Keratinocyte (primary cell): ENCODE measurements around the gene RORB. TPM values are rescaled to one million over a fixed set of nuclear protein-coding genes. Genes with fewer than 3 reads are reported as not detected.

Source experiments
- DNase-seq: peaks from one replicate; pipeline ENCODE4 v3.0.0-alpha.2; 2011; ENCODE audit warnings: low read depth, missing footprints, low spot score
- FAIRE-seq: peaks from 2 replicates; lab custom pipeline; 2011; peaks lifted over from hg19 to GRCh38; lab: Jason Lieb, UNC
- H2AFZ ChIP-seq: 2 replicates; pipeline ENCODE4 v1.6.0; 2012; ENCODE audit warnings: low read length, control low read depth, inconsistent platforms; ENCODE audit not compliant: control insufficient read depth
- H3K27ac ChIP-seq: 2 replicates; pipeline ENCODE4 v1.5.1; 2011; ENCODE audit warnings: low read length; ENCODE audit not compliant: control insufficient read depth, insufficient read depth
- H3K27me3 ChIP-seq: 3 replicates; pipeline ENCODE4 v1.6.0; 2011; ENCODE audit warnings: low read length; ENCODE audit not compliant: control insufficient read depth, insufficient read depth; ENCODE audit errors: extremely low read depth
- H3K36me3 ChIP-seq, 2 experiments: 2 replicates in 1 of 2; 3 replicates in 1 of 2; pipeline ENCODE4 v1.5.1; 2011; ENCODE audit warnings: low read length in 2 of 2, mild to moderate bottlenecking in 1 of 2; ENCODE audit not compliant: control insufficient read depth in 2 of 2, insufficient read depth in 2 of 2; ENCODE audit errors: extremely low read depth in 1 of 2
- H3K4me1 ChIP-seq: 3 replicates; pipeline ENCODE4 v1.5.1; 2011; ENCODE audit warnings: low read length; ENCODE audit not compliant: control insufficient read depth, insufficient read depth; ENCODE audit errors: extremely low read depth
- H3K4me2 ChIP-seq: 3 replicates; pipeline ENCODE4 v1.6.0; 2011; ENCODE audit warnings: low read depth, low read length; ENCODE audit not compliant: control insufficient read depth, insufficient read depth; ENCODE audit errors: extremely low read depth
- H3K4me3 ChIP-seq, 3 experiments: fragments of 200-600 bp in 1 of 3; sonication (generic) in 1 of 3; 2 replicates in 2 of 3; 3 replicates in 1 of 3; pipeline ENCODE4 v1.5.1; 2011 to 2016; ENCODE audit warnings: low read length in 3 of 3, mild to moderate bottlenecking in 3 of 3, control low read depth in 2 of 3, inconsistent platforms in 1 of 3, low read depth in 1 of 3, mixed read lengths in 1 of 3, mixed run types in 1 of 3, moderate library complexity in 1 of 3; ENCODE audit not compliant: control insufficient read depth in 2 of 3, insufficient read depth in 2 of 3; ENCODE audit errors: extremely low read depth in 1 of 3
- H3K79me2 ChIP-seq: 2 replicates; pipeline ENCODE4 v1.6.0; 2012; ENCODE audit warnings: low read length; ENCODE audit not compliant: control insufficient read depth, insufficient read depth
- H3K9ac ChIP-seq: 3 replicates; pipeline ENCODE4 v1.6.0; 2011; ENCODE audit warnings: low read length; ENCODE audit not compliant: control insufficient read depth, insufficient read depth; ENCODE audit errors: extremely low read depth
- H3K9me1 ChIP-seq: 3 replicates; pipeline ENCODE4 v1.6.0; 2011; ENCODE audit warnings: low read length; ENCODE audit not compliant: control insufficient read depth, insufficient read depth; ENCODE audit errors: extremely low read depth
- H3K9me3 ChIP-seq: 2 replicates; pipeline ENCODE4 v1.5.1; 2012; ENCODE audit warnings: low read depth, low read length; ENCODE audit not compliant: control insufficient read depth
- H4K20me1 ChIP-seq: 3 replicates; pipeline ENCODE4 v1.6.0; 2011; ENCODE audit warnings: low read length; ENCODE audit not compliant: control insufficient read depth, insufficient read depth; ENCODE audit errors: extremely low read depth
- CTCF ChIP-seq, 3 experiments: IDR thresholded peaks in 1 of 3; conservative IDR thresholded peaks in 1 of 3; optimal IDR thresholded peaks in 1 of 3; 2 replicates in 2 of 3; 3 replicates in 1 of 3; pipeline versions ENCODE3 to v1.5.1; 2011; ENCODE audit warnings: low read length in 3 of 3, mild to moderate bottlenecking in 3 of 3, moderate library complexity in 2 of 3, control low read depth in 1 of 3, inconsistent platforms in 1 of 3; ENCODE audit not compliant: insufficient read depth in 2 of 3; ENCODE audit errors: extremely low read depth in 1 of 3
- EZH2 ChIP-seq: IDR thresholded peaks from one replicate; pipeline ENCODE4 v1.6.1; 2012; ENCODE audit warnings: inconsistent platforms, mild to moderate bottlenecking, low read length, moderate library complexity
- dilution Hi-C: fragments of 300-500 bp; cut with MboI; formaldehyde crosslinking; loops from one replicate; pipeline ENCODE4 v1.7.0; 2020; ENCODE audit warnings: low sequenced_read_pairs; ENCODE audit not compliant: extremely low pct_ligation_motif_present
- polyA plus RNA-seq, 5 experiments: library from polyadenylated mRNA; depleted of rRNA in 3 of 5; stranded (reverse) in 3 of 5; stranded (forward) in 1 of 5; unstranded in 1 of 5; fragments of >200 nt; gene quantifications; 1 replicate in 1 of 5; 2 replicates in 3 of 5; 3 replicates in 1 of 5; pipeline versions ENCODE4 v1.2.1 to v1.2.3, GENCODE V29; 2011 to 2012; ENCODE audit warnings: missing spikeins in 2 of 5, low read depth in 1 of 5, low replicate concordance in 1 of 5

The RORB gene
- polyA plus RNA-seq, 1 donor (not counting 4 experiments of a cell fraction or from before 2014, with no cell fraction given) = not detected

- H3K79me2 ChIP-seq = no peaks in the 10 kb centered on the region
- FAIRE-seq (no peak), DNase-seq (no peak)
- H3K27ac ChIP-seq = no peak overlapping the region
- no peak overlapping the region for H2AFZ ChIP-seq
- TF ChIP-seq CTCF (optimal IDR thresholded peaks at IDR 0.05 in 1 of 3, IDR thresholded peaks at IDR 0.05 in 1 of 3, conservative IDR thresholded peaks at IDR 0.05 in 1 of 3; ENCODE audit: extremely low read depth in 1 of 3, insufficient read depth in 2 of 3, low read length in 3 of 3) (no peak), EZH2 (no peak)
- H3K9me3 ChIP-seq = no peaks in the 10 kb centered on the region
- dilution Hi-C loops = no loop called here
- H3K4me1 ChIP-seq = no peaks in the 10 kb centered on the region
- H3K9me1 ChIP-seq = no peaks in the 10 kb centered on the region
- no peak overlapping the region for H3K4me3 ChIP-seq
- no peaks in the 10 kb centered on the region for H4K20me1 ChIP-seq
- no peaks in the 10 kb centered on the region for H3K36me3 ChIP-seq
- H3K9ac ChIP-seq = no peak overlapping the region
- H3K4me2 ChIP-seq = no peak overlapping the region
- peaks cover 4% of the 10 kb centered on the region for H3K27me3 ChIP-seq
Observed at GRCh38 chr9:74724317-74724716, 227.2 kb downstream of the RORB start.

GRCh38 chr9:74726581-74726980 is 229.4 kb downstream of the RORB start:
- no peaks in the 10 kb centered on the region for H3K9me1 ChIP-seq
- H3K27me3 ChIP-seq = peaks cover 6% of the 10 kb centered on the region
- H3K9me3 ChIP-seq = no peaks in the 10 kb centered on the region
- DNase-seq (no peak), FAIRE-seq (no peak)
- H3K27ac ChIP-seq = no peak overlapping the region
- no peak overlapping the region for H3K4me3 ChIP-seq
- H3K4me1 ChIP-seq = no peaks in the 10 kb centered on the region
- dilution Hi-C loops = no loop called here
- no peak overlapping the region for H3K9ac ChIP-seq
- no peak overlapping the region for H3K4me2 ChIP-seq
- H3K79me2 ChIP-seq = no peaks in the 10 kb centered on the region
- TF ChIP-seq EZH2 (no peak), CTCF (optimal IDR thresholded peaks at IDR 0.05 in 1 of 3, IDR thresholded peaks at IDR 0.05 in 1 of 3, conservative IDR thresholded peaks at IDR 0.05 in 1 of 3; ENCODE audit: extremely low read depth in 1 of 3, insufficient read depth in 2 of 3, low read length in 3 of 3) (no peak)
- H2AFZ ChIP-seq = no peak overlapping the region
- H3K36me3 ChIP-seq = no peaks in the 10 kb centered on the region
- H4K20me1 ChIP-seq = no peaks in the 10 kb centered on the region
